Measurements from ENCODE around the gene DUSP2.

The DUSP2 gene

DNA sequence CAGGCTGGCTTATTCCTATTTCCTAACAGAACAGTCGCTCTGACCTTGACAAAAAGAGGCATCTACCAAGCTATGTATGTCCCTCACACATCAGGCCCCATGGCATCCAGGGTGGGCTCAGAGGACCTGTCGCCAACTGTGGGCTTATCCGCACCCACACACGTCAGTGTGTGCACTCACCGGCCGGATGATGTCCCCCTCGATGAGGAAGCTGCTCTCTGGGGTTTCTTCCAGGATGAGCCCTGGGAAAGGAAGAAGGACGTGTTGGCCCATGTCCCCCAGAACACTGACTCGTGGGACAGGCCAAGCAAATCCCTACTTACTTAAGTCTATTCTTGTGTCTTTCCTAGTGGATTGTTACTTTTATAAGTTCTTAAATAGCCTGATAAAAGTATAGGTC lies 10.1 kb downstream of the DUSP2 start:
- H3K27me3 ChIP-seq (ENCODE audit: insufficient read depth, low read length): no peaks in the 10 kb centered on the region; the same call in 1 of the 2 replicates
- H3K27ac ChIP-seq (ENCODE audit: low read depth, low read length, poor library complexity, severe bottlenecking): no peak overlapping the region
- H3K9me3 ChIP-seq (ENCODE audit: low read length): no peaks in the 10 kb centered on the region
- no peak for TF ChIP-seq EZH2 (IDR thresholded peaks at IDR 0.05; ENCODE audit: borderline replicate concordance, low read length)
- TF ChIP-seq CTCF (IDR thresholded peaks at IDR 0.05; ENCODE audit: low read length): no peak
- H3K79me2 ChIP-seq (ENCODE audit: insufficient read depth, low read length): no peaks in the 10 kb centered on the region
- H3K4me2 ChIP-seq (ENCODE audit: low read length): no peak overlapping the region
- no peaks in the 10 kb centered on the region for H3F3A ChIP-seq (ENCODE audit: insufficient read depth, low read length)
- no peak overlapping the region for H3K9ac ChIP-seq (ENCODE audit: low read length)
- no peaks in the 10 kb centered on the region for H4K20me1 ChIP-seq (ENCODE audit: insufficient read depth, low read length)
- H3K9me2 ChIP-seq (ENCODE audit: low read depth, low read length): no peaks in the 10 kb centered on the region
- no peaks in the 10 kb centered on the region for H3K4me1 ChIP-seq (ENCODE audit: insufficient read depth, low read length, severe bottlenecking)
- H2AFZ ChIP-seq (ENCODE audit: low read length): no peak overlapping the region
- H3K4me3 ChIP-seq (ENCODE audit: low read depth, low read length, poor library complexity, severe bottlenecking): no peak overlapping the region
- H3K36me3 ChIP-seq (ENCODE audit: insufficient read depth, low read length): no peaks in the 10 kb centered on the region

GRCh38 chr2:96134421-96134820 lies 10.8 kb downstream of the DUSP2 start:
- Histone ChIP-seq H3F3A (ENCODE audit: insufficient read depth, low read length) (no peaks in the 10 kb centered on the region), H3K79me2 (ENCODE audit: insufficient read depth, low read length) (no peaks in the 10 kb centered on the region), H3K36me3 (ENCODE audit: insufficient read depth, low read length) (no peaks in the 10 kb centered on the region), H3K4me1 (ENCODE audit: insufficient read depth, low read length, severe bottlenecking) (no peaks in the 10 kb centered on the region), H3K9ac (ENCODE audit: low read length) (no peak overlapping the region), H4K20me1 (ENCODE audit: insufficient read depth, low read length) (no peaks in the 10 kb centered on the region), H2AFZ (ENCODE audit: low read length) (no peak overlapping the region), H3K4me2 (ENCODE audit: low read length) (no peak overlapping the region), H3K9me2 (ENCODE audit: low read depth, low read length) (no peaks in the 10 kb centered on the region), H3K9me3 (ENCODE audit: low read length) (no peaks in the 10 kb centered on the region), H3K27ac (ENCODE audit: low read depth, low read length, poor library complexity, severe bottlenecking) (no peak overlapping the region), H3K27me3 (ENCODE audit: insufficient read depth, low read length) (no peaks in the 10 kb centered on the region; the same call in 1 of the 2 replicates), H3K4me3 (ENCODE audit: low read depth, low read length, poor library complexity, severe bottlenecking) (no peak overlapping the region)
- TF ChIP-seq CTCF (IDR thresholded peaks at IDR 0.05; ENCODE audit: low read length) (no peak), EZH2 (IDR thresholded peaks at IDR 0.05; ENCODE audit: borderline replicate concordance, low read length) (no peak)

DNA sequence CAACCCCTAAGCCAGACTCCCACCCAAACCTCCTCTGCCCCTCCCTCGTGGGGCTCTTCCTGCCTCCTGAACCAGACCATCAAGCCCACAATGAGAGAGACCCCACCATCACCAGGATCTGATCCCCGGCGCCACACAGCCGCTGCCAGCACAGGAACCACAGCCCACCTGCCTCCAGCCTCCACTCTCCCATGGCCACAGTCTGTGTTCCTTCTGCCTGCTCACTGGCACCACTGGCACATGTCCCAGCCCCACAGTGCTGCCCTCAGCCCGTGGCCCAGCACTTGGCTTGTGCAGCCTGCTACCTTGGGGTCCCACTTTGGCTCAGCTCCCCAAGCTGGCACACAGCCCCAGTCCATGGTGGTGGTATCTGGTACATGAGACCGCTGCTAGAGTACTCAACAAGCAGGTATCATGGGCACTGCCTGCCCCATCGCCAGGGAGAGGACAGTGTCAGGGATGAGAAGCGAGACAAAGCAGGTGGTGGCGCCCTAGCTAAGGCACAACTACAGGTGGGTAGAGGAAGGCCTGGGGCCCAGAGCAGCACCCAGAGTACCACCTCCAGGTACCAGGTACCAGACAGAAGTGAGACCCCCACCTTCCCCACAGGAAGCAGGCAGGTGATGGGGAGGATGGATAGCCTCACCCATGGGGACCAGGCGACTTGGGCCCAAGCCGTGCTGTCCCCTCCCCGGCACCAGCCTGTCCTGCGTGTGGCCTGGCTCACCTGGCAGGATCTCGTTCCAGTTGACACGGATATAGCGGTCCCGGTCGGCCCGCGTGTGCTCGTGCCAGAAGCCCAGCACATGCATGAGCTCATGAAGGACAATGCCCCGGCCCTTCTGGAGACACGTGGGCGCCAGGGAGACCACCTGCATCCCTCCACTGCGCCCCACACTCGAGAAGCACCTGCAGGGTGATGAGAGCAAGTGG lies 13.2 kb downstream of the DUSP2 start:
- Histone ChIP-seq H3K9me2 (ENCODE audit: low read depth, low read length) (no peaks in the 10 kb centered on the region), H3K4me2 (ENCODE audit: low read length) (no peak overlapping the region), H3K9ac (ENCODE audit: low read length) (no peak overlapping the region), H3K27me3 (ENCODE audit: insufficient read depth, low read length) (no peaks in the 10 kb centered on the region; the same call in 1 of the 2 replicates), H3K9me3 (ENCODE audit: low read length) (no peaks in the 10 kb centered on the region), H3K79me2 (ENCODE audit: insufficient read depth, low read length) (no peaks in the 10 kb centered on the region), H3K36me3 (ENCODE audit: insufficient read depth, low read length) (no peaks in the 10 kb centered on the region), H2AFZ (ENCODE audit: low read length) (no peak overlapping the region), H4K20me1 (ENCODE audit: insufficient read depth, low read length) (no peaks in the 10 kb centered on the region), H3K27ac (ENCODE audit: low read depth, low read length, poor library complexity, severe bottlenecking) (no peak overlapping the region), H3F3A (ENCODE audit: insufficient read depth, low read length) (no peaks in the 10 kb centered on the region), H3K4me3 (ENCODE audit: low read depth, low read length, poor library complexity, severe bottlenecking) (no peak overlapping the region), H3K4me1 (ENCODE audit: insufficient read depth, low read length, severe bottlenecking) (no peaks in the 10 kb centered on the region)
- TF ChIP-seq CTCF (IDR thresholded peaks at IDR 0.05; ENCODE audit: low read length) (no peak), EZH2 (IDR thresholded peaks at IDR 0.05; ENCODE audit: borderline replicate concordance, low read length) (no peak)

Measured in OCI-LY1 (cell line).